ENCODE data around the gene ATP11A.

- TF ChIP-seq POLR2A (IDR thresholded peaks at IDR 0.05) (no peak), CTCF (IDR thresholded peaks at IDR 0.05) (no peak), POLR2AphosphoS5 (IDR thresholded peaks at IDR 0.05) (no peak)
These were observed 3.5 kb upstream of the ATP11A start for GRCh38 chr13:112686364-112686763.
